SHP77 (cell line): ENCODE data around the gene FLOT2.
A peak's percentile ranks its signal among the peaks of the same experiment; 100 is the strongest.
"Not testable (repeated sequence)": the region's sequence is repeated elsewhere in the genome, so short reads cannot be mapped to it uniquely, and the experiment has no call there.

Source experiments
- DNase-seq, 2 experiments: peaks; one replicate each; lab custom pipeline; 2025; lab: John Stamatoyannopoulos, UW

FLOT2 gene

DNA sequence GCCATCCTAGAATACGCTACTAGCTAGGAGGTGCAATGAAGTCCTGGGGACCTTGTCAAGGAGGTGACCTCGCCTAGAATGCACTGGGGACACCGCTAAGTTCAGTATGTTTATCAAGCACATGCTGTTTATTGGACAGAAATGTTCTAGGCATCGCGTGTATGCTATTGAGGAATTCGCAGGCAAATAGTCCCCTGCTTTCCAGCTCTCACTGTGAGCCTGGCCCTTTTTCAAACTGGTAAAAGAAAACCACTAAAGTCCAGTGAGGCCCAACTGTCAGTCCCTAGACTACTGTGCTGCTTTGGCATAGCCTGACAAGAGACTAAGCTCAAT, 53.8 kb downstream of the FLOT2 start:
- DNase-seq, result no peak

DNA sequence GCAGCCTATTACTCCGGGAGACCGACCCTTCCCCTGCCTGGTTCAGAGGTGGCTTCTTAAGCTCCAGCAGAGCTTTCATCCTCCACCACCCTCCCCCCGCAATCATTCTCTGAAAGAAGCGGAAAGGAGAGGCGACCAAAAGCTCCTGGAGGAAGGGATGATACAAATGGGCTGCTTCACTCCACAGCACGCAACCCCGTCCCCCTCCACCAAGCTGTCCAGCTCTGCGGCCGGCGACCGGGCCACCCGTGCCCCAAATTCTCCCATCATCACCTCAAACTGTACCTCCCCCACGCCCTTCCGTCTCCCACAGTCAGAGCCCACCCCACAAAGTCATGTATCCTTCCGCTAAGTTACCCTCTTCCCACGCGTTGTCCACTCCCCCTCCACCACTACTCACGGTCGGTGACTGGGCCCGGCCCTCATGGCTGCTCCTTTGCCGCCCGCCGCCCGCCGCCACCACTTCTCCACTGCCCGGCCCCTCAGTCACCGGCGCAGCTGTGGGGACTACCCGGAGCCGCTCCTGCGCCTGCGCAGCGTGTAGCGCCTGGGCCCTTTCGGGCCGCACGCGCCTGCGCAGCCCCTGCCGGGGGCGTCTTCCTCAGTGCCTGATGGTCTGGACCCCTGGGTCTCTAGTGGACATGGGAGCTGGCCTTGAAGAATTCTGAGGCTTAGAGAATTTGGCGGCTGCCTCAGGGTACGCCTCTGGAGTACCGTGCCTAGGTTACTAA, 55.1 kb downstream of the FLOT2 start, which contains the start of gene FAM222B:
Gene FAM222B (minus strand): TSS at position 509 of the 731 bp plus-strand sequence. CDS start 76,123 bp downstream, outside the sequence.
- DNase-seq, result peak; percentile 78 to 90

DNA sequence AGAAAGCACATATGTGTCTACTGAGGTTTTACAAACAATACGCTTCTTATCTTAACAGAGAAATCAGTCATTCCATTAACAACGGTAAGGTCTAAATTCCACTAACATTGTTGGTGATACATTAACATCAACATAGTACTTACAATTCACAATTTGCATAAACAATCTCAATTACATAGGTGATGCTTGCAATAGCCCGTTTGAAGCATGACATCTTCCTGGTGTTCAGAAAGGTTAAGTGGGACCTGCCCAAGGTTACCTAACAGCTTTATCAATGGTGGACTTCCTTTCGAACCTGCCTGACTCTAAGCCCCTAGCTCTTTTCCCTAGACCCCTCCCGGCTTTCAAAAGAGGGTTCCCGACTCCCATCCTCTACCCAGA, 55.6 kb downstream of the FLOT2 start:
- no peak for DNase-seq

DNA sequence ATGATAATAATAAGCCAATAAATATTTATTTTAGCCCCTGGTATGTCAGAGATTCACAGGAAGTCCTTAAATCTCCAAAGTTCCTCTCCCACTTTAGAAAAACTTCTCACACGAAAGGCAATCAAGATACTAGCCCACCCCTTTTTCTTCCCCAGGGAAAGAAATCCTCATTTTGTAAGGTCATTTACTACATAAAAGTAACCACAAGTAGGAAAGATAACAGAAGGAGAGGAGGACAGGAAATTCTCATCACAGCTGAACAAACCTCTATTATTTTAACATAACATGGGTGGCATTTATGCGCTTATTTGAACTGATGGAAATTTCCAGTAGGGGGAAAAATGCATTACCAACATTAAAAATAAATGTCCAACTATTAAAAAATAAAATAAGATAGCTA, 58.3 kb downstream of the FLOT2 start:
- DNase-seq, result no peak

DNA sequence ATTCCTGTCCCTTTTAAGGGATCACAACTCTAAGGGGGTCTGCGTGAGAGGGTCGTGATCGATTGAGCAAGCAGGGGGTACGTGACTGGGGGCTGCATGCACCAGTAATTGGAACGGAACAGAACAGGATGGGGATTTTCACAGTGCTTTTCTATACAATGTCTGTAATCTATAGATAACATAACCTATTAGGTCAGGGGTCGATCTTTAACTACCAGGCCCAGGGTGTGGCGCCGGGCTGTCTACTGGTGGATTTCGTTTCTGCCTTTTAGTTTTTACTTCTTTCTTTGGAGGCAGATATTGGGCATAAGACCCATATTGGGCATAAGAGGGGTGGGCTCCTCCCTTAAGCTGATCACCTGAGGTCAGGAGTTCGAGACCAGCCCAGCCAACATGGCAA, 61.0 kb downstream of the FLOT2 start:
- not testable (repeated sequence) for DNase-seq

DNA sequence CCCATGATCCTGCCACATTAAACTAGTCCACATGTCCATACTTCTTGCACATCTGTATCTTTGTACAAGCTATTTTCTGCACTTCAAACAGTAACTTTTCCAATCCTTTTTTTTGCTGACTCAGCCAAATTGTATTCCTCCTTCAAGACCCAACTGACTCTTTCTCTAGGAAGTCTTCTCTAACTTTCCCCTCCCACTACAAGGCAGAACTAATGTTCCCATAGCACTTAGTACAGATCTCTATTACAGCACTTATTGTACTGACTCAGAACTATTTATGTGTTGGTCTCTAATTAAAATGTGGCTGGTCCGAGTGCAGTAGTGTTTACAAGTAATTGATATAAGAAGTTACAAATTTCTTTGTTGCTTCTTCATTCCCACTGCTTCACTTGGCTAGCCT, 63.1 kb downstream of the FLOT2 start:
- no peak for DNase-seq
